IPS DF 4.7 (cell line): ENCODE results near the gene IFNGR1.

ENCODE experiments used
- DNase-seq: peaks from one replicate; pipeline ENCODE4 v3.0.0-alpha.2; 2013; ENCODE audit warnings: low spot score; ENCODE audit errors: extremely low read depth

IFNGR1 gene

GRCh38 chr6:137155830-137156229 is 63.4 kb downstream of the IFNGR1 start:
- no peak for DNase-seq

GRCh38 chr6:137150072-137150471 is 69.1 kb downstream of the IFNGR1 start:
- no peak for DNase-seq

- no peak for DNase-seq
Measured at GRCh38 chr6:137149035-137149393, 70.2 kb downstream of the IFNGR1 start.

- DNase-seq, result no peak
Measured at GRCh38 chr6:137148306-137149034, 70.7 kb downstream of the IFNGR1 start.
